Superior temporal gyrus (tissue), 1 donor: ENCODE results near the gene COPS7B.

Experiments used
- DNase-seq: peaks from one replicate; pipeline ENCODE4 v3.0.0-alpha.2; 2016; ENCODE audit errors: extremely low spot score

Gene COPS7B

GRCh38 chr2:231785822-231786176 lies 446 bp upstream of the COPS7B start:
- no peak for DNase-seq

GRCh38 chr2:231786917-231787292 lies 660 bp downstream of the COPS7B start:
- no peak for DNase-seq

GRCh38 chr2:231791107-231791506 lies 4.9 kb downstream of the COPS7B start:
- DNase-seq: no peak

GRCh38 chr2:231794383-231794782 lies 8.1 kb downstream of the COPS7B start:
- DNase-seq: no peak

- DNase-seq: no peak
Measured at GRCh38 chr2:231795525-231796327, 9.5 kb downstream of the COPS7B start.

- peak; percentile 40 for DNase-seq
Measured at GRCh38 chr2:231800493-231801091, 14.3 kb downstream of the COPS7B start.

- DNase-seq: no peak
Measured at GRCh38 chr2:231803501-231804138, 17.4 kb downstream of the COPS7B start.

- DNase-seq: no peak
Measured at GRCh38 chr2:231807020-231807419, 20.8 kb downstream of the COPS7B start.

GRCh38 chr2:231810905-231811304 lies 24.7 kb downstream of the COPS7B start:
- no peak for DNase-seq

- DNase-seq: no peak
Measured at GRCh38 chr2:231816327-231817026, 30.2 kb downstream of the COPS7B start.

GRCh38 chr2:231819447-231820042 lies 33.3 kb downstream of the COPS7B start:
- no peak for DNase-seq

GRCh38 chr2:231820786-231821303 lies 34.6 kb downstream of the COPS7B start:
- no peak for DNase-seq

- no peak for DNase-seq
Measured at GRCh38 chr2:231821908-231822307, 35.7 kb downstream of the COPS7B start.

GRCh38 chr2:231853105-231853504 lies 66.9 kb downstream of the COPS7B start:
- no peak for DNase-seq

GRCh38 chr2:231854616-231855125 lies 68.4 kb downstream of the COPS7B start:
- DNase-seq: no peak

- DNase-seq: no peak
Measured at GRCh38 chr2:231856959-231857358, 70.7 kb downstream of the COPS7B start.
